Motor neuron (in vitro differentiated cells): ENCODE results near the gene MTPN. TPM values are rescaled to one million over a fixed set of nuclear protein-coding genes. Genes with fewer than 3 reads are reported as not detected.

Experiments used
- ATAC-seq, 8 experiments: fragments of 200-7000 bp; cut with Tn5 transposase; replicated peaks in 6 of 8; 2 replicates each; pipeline ENCODE4 v1.8.0; 2021; ENCODE audit warnings: mild to moderate bottlenecking in 8 of 8, moderate library complexity in 8 of 8
- H3K27ac ChIP-seq, 2 donors: fragments of 250-450 bp; sonication (Bioruptor Pico); 2 replicates each; pipeline ENCODE4 v1.9.0; 2021; ENCODE audit warnings: antibody characterized with exemption in 2 of 2, mild to moderate bottlenecking in 2 of 2, moderate library complexity in 1 of 2
- H3K4me1 ChIP-seq, 2 donors: fragments of 250-450 bp; sonication (Bioruptor Pico); replicated peaks in 1 of 2; 2 replicates each; pipeline ENCODE4 v1.6.1; 2021; ENCODE audit warnings: antibody characterized with exemption in 2 of 2, mild to moderate bottlenecking in 2 of 2, moderate library complexity in 1 of 2
- H3K4me3 ChIP-seq, 5 donors: fragments of 250-450 bp; sonication (Bioruptor Pico); 2 replicates each; pipeline ENCODE4 v1.9.0; 2021; ENCODE audit warnings: antibody characterized with exemption in 5 of 5, mild to moderate bottlenecking in 5 of 5, moderate library complexity in 4 of 5
- WGBS, 10 experiments: fragments of 450-650 bp; shearing (Covaris generic); methylation state at CpG; one replicate each; pipeline ENCODE4 v1.0.0; 2022; 5-methylcytosine and 5-hydroxymethylcytosine counted together
- in situ Hi-C, 9 experiments: fragments of 400-800 bp; cut with MboI; loops; one replicate each; pipeline ENCODE4 v1.15.0; 2021; ENCODE audit warnings: low sequenced_read_pairs in 9 of 9, low pct_unique_long_range_greater_than_20kb in 2 of 9; ENCODE audit not compliant: unreplicated experiment in 9 of 9
- total RNA-seq, 8 experiments: library from RNA; unstranded; fragments of 300-600 nt; gene quantifications; 2 replicates each; pipeline versions ENCODE4 v1.2.3 to v1.2.4, GENCODE V29; 2022

The MTPN gene
- total RNA-seq, 8 experiments from 2014 or later, result 97.3 to 205 (median 118) TPM

GRCh38 chr7:135879233-135879632 lies 97.9 kb downstream of the MTPN start:
- H3K27ac ChIP-seq, result no peak overlapping the region
- H3K4me1 ChIP-seq, result no peaks in the 10 kb centered on the region
- in situ Hi-C loops, result no loop called here
- H3K4me3 ChIP-seq, result no peak overlapping the region
- ATAC-seq, result peak in 1 of 8 experiments; percentile 21

DNA sequence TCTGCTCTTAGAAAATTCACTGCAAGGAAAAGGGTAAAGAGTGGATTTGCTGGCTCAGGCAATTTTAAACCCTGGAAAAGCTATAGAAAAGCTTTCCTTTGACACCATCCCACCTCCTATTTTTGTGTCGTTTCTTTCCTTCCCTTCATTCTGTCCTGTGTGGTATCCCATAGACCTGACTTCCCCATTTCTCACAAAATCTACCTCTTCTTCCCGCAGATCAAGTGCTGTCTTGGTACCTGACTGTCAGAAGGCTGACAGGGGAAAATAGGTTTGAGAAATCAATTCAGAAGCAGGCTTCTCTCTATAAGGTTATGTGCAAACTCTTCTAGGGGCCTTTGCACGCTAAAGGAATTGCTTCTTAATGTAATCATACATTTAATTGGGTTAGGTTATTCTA lies 98.9 kb downstream of the MTPN start:
- H3K27ac ChIP-seq, result no peak overlapping the region
- no peaks in the 10 kb centered on the region for H3K4me1 ChIP-seq
- 40 to 90% (median 60%) methylated on average over 1 to 3 of the region's 3 CpGs; no CpG with 5 or more reads in 1 of the 10 experiments for WGBS, 10 experiments
- H3K4me3 ChIP-seq, result no peak overlapping the region
- in situ Hi-C loops, result no loop called here
- ATAC-seq, result no peak

DNA sequence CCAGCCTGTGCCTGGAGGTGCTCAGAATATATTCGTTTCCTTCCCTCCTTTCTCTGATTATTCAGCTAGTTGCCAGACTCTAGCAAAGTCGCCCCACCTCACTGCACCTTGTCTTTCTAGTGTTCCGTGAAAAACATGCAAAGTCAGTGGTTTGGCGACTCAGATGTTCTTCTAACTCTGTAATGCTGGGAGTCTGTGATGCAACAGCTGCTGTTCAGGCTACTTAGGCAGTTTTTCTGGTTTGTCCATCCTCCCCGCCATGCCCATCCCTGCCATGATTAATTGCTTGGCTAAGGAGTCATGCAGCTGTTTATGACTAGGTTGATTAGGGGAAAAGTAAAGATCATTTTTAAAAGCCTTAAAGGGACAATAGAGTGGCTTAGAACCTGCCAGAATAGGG lies 99.4 kb downstream of the MTPN start:
- in situ Hi-C loops, result no loop called here
- WGBS, 10 experiments, result 0 to 93% (median 68%) methylated on average over 1 to 5 of the region's 5 CpGs; no CpG with 5 or more reads in 2 of the 10 experiments

More for the DNA sequence above, 99.4 kb downstream of the MTPN start:
- Histone ChIP-seq H3K4me3 (no peak overlapping the region), H3K4me1 (no peaks in the 10 kb centered on the region), H3K27ac (no peak overlapping the region)
- ATAC-seq, result peak in 3 of 8 experiments; percentile 9 to 99 (median 99)

Other genes starting within 250 kb of the MTPN start
- 1 to 10 TPM in 7 of 8 experiments, under 1 TPM in 1; 0.60 to 6.5 (median 1.7) TPM for gene SLC13A4, start 249.2 kb downstream of the MTPN start, total RNA-seq
- 10 to 100 TPM in 1 of 8 experiments, under 1 TPM in 3, not detected in 4; 0.13 to 11.3 (median 0.30) TPM for gene FAM180A, start 228.5 kb downstream of the MTPN start, total RNA-seq